BLaER1 (cell line): ENCODE data around the gene IL2.

Experiments used
- H3K27ac ChIP-seq: shearing (Covaris generic); formaldehyde crosslinking; 2 replicates; pipeline ENCODE4 v1.8.1; 2022
- H3K27me3 ChIP-seq: shearing (Covaris generic); formaldehyde crosslinking; 2 replicates; pipeline ENCODE4 v1.8.1; 2022
- H3K36me3 ChIP-seq: shearing (Covaris generic); formaldehyde crosslinking; 2 replicates; pipeline ENCODE4 v1.8.1; 2022
- H3K4me1 ChIP-seq: shearing (Covaris generic); formaldehyde crosslinking; 2 replicates; pipeline ENCODE4 v1.8.1; 2022
- H3K4me2 ChIP-seq: shearing (Covaris generic); formaldehyde crosslinking; 2 replicates; pipeline ENCODE4 v1.8.1; 2022
- H3K4me3 ChIP-seq: shearing (Covaris generic); formaldehyde crosslinking; 2 replicates; pipeline ENCODE4 v1.8.1; 2022
- H3K9ac ChIP-seq: shearing (Covaris generic); formaldehyde crosslinking; 2 replicates; pipeline ENCODE4 v1.8.1; 2022
- H3K9me3 ChIP-seq: shearing (Covaris generic); formaldehyde crosslinking; 2 replicates; pipeline ENCODE4 v1.8.1; 2022
- H4K20me1 ChIP-seq: shearing (Covaris generic); formaldehyde crosslinking; 2 replicates; pipeline ENCODE4 v1.8.1; 2022
- Cebpa-rat ChIP-seq: shearing (Covaris generic); IDR thresholded peaks from 2 replicates; pipeline ENCODE4 v1.8.1; 2022

Gene IL2

DNA sequence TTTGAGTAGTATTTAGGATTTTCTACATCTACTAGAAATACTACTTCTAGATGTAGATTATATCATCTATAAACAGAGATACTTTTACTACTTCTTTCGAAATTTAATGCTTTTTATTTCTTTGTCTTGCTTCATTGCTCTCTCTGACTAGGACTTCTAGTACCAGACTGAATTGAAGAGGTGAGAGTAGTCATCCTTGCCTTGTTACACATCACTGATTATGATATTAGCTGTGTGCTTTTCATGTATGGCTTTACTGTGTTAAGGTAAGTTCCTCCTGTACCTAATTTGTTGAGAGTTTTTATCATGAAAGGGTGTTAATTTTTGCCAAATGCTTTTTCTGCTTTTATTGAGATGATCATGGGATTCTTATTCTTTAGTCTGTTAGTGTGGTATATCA is 19.6 kb upstream of the IL2 start:
- H3K36me3 ChIP-seq, result no peaks in the 10 kb centered on the region
- H3K4me3 ChIP-seq, result no peak overlapping the region
- TF ChIP-seq Cebpa-rat, result no peak
- H3K9me3 ChIP-seq, result 0 out of 2 replicates have a peak, but pooled peaks cover 4% of the 10 kb centered on the region
- no peaks in the 10 kb centered on the region for H4K20me1 ChIP-seq
- no peak overlapping the region for H3K9ac ChIP-seq
- no peak overlapping the region for H3K27ac ChIP-seq
- no peak overlapping the region for H3K4me2 ChIP-seq
- no peaks in the 10 kb centered on the region for H3K27me3 ChIP-seq
- no peaks in the 10 kb centered on the region for H3K4me1 ChIP-seq

GRCh38 chr4:122475233-122475632 is 18.7 kb upstream of the IL2 start:
- Histone ChIP-seq H3K36me3 (no peaks in the 10 kb centered on the region), H3K9me3 (0 out of 2 replicates have a peak, but pooled peaks cover 4% of the 10 kb centered on the region), H4K20me1 (no peaks in the 10 kb centered on the region), H3K4me1 (no peaks in the 10 kb centered on the region), H3K27me3 (no peaks in the 10 kb centered on the region), H3K27ac (no peak overlapping the region), H3K9ac (no peak overlapping the region), H3K4me2 (no peak overlapping the region), H3K4me3 (no peak overlapping the region)
- no peak for TF ChIP-seq Cebpa-rat

GRCh38 chr4:122469457-122469856 is 12.9 kb upstream of the IL2 start:
- no peak overlapping the region for H3K27ac ChIP-seq
- no peaks in the 10 kb centered on the region for H4K20me1 ChIP-seq
- H3K4me2 ChIP-seq, result no peak overlapping the region
- no peaks in the 10 kb centered on the region for H3K4me1 ChIP-seq
- no peaks in the 10 kb centered on the region for H3K27me3 ChIP-seq
- no peak overlapping the region for H3K9ac ChIP-seq
- H3K9me3 ChIP-seq, result peaks cover 3% of the 10 kb centered on the region; the same call in 1 of the 2 replicates
- H3K36me3 ChIP-seq, result no peaks in the 10 kb centered on the region
- TF ChIP-seq Cebpa-rat, result no peak
- H3K4me3 ChIP-seq, result no peak overlapping the region

- Histone ChIP-seq H3K4me3 (no peak overlapping the region), H3K9me3 (no peaks in the 10 kb centered on the region), H3K36me3 (no peaks in the 10 kb centered on the region), H4K20me1 (no peaks in the 10 kb centered on the region), H3K4me1 (0 out of 2 replicates have a peak, but pooled peaks cover 10% of the 10 kb centered on the region), H3K27me3 (no peaks in the 10 kb centered on the region), H3K4me2 (no peak overlapping the region), H3K27ac (no peak overlapping the region), H3K9ac (no peak overlapping the region)
- TF ChIP-seq Cebpa-rat, result no peak
These were observed 2.1 kb upstream of the IL2 start for GRCh38 chr4:122458625-122459024.

DNA sequence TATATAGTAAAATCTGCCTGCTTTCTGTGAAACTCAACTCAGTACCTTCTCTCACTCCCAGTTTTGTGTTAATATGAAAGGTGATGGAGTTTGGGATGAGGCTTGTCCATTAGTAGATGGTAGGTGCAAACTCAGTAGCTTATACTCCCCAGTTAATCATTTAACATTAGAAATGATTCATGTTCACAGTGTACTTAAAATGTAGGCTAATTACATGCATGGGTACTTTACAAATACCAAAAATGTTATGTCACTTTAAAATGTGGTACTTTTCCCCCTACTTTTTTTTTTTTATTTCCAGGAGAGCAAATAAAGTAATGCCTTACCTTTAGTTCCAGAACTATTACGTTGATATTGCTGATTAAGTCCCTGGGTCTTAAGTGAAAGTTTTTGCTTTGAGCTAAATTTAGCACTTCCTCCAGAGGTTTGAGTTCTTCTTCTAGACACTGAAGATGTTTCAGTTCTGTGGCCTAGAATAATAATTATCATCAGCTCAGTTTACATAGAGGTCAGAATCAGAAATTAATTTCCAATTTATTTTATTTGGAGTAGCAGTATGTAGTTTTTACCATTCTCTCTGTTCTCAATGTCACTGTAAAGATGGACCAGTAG is 3.0 kb downstream of the IL2 start:
- no peaks in the 10 kb centered on the region for H3K27me3 ChIP-seq
- no peak overlapping the region for H3K4me3 ChIP-seq
- H3K4me1 ChIP-seq, result 0 out of 2 replicates have a peak, but pooled peaks cover 13% of the 10 kb centered on the region
- H4K20me1 ChIP-seq, result no peaks in the 10 kb centered on the region
- H3K4me2 ChIP-seq, result no peak overlapping the region
- H3K9ac ChIP-seq, result no peak overlapping the region
- no peaks in the 10 kb centered on the region for H3K9me3 ChIP-seq
- TF ChIP-seq Cebpa-rat, result no peak
- no peaks in the 10 kb centered on the region for H3K36me3 ChIP-seq
- H3K27ac ChIP-seq, result no peak overlapping the region

GRCh38 chr4:122450847-122451246 is 5.7 kb downstream of the IL2 start:
- no peak overlapping the region for H3K4me2 ChIP-seq
- no peaks in the 10 kb centered on the region for H4K20me1 ChIP-seq
- no peaks in the 10 kb centered on the region for H3K9me3 ChIP-seq
- H3K4me1 ChIP-seq, result 0 out of 2 replicates have a peak, but pooled peaks cover 7% of the 10 kb centered on the region
- H3K9ac ChIP-seq, result no peak overlapping the region
- no peak overlapping the region for H3K27ac ChIP-seq
- no peaks in the 10 kb centered on the region for H3K36me3 ChIP-seq
- no peak for TF ChIP-seq Cebpa-rat
- no peaks in the 10 kb centered on the region for H3K27me3 ChIP-seq
- H3K4me3 ChIP-seq, result no peak overlapping the region

DNA sequence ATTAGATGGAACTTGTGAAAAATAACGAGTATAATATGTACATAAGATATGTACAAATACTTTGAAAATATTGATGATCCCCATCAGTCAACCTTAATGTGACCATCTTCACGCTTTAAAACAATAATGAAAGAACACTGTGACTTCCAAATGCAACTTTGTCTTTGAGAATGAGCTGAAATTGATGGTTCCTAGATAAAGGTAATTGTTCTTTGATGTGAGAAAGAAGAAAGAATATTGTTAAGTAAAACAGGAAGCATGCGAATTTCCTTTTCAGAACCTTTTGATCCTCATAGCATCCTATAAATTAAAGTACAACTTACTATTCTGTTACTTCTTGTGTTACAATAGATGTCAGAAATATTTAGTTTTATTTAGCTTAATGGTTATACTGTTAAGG is 22.2 kb downstream of the IL2 start:
- Histone ChIP-seq H3K27me3 (no peaks in the 10 kb centered on the region), H3K4me3 (no peak overlapping the region), H3K9me3 (no peaks in the 10 kb centered on the region), H3K4me2 (no peak overlapping the region), H3K27ac (no peak overlapping the region), H3K9ac (no peak overlapping the region), H3K36me3 (no peaks in the 10 kb centered on the region), H4K20me1 (no peaks in the 10 kb centered on the region), H3K4me1 (no peaks in the 10 kb centered on the region)
- no peak for TF ChIP-seq Cebpa-rat

DNA sequence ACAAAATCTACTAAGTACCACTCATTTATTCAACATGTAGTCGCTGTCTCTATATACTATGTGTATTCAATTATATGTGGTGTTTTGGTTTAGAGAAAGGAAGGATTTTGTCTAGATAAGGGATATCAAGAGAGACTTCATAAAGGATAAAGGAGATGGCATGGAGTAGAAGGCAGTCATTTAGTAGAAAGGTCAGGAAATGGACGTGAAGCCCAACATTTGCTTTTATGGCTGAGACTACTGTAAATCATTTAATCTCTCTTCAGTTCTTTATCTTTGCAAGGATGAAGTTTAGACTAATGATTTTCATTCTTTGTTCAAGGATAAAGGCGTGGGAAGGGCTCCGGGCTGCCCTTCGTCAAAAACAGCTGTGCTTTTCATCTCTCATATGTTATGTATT is 25.2 kb downstream of the IL2 start:
- Histone ChIP-seq H3K4me3 (no peak overlapping the region), H3K27me3 (no peaks in the 10 kb centered on the region), H3K9me3 (no peaks in the 10 kb centered on the region), H4K20me1 (no peaks in the 10 kb centered on the region), H3K4me2 (no peak overlapping the region), H3K9ac (no peak overlapping the region), H3K36me3 (no peaks in the 10 kb centered on the region), H3K27ac (no peak overlapping the region), H3K4me1 (no peaks in the 10 kb centered on the region)
- no peak for TF ChIP-seq Cebpa-rat

GRCh38 chr4:122423246-122423645 is 33.3 kb downstream of the IL2 start:
- no peak for TF ChIP-seq Cebpa-rat

GRCh38 chr4:122412547-122412946 is 44.0 kb downstream of the IL2 start:
- H4K20me1 ChIP-seq, result no peaks in the 10 kb centered on the region
- H3K27ac ChIP-seq, result no peak overlapping the region
- H3K27me3 ChIP-seq, result no peaks in the 10 kb centered on the region
- no peaks in the 10 kb centered on the region for H3K4me1 ChIP-seq
- H3K9ac ChIP-seq, result no peak overlapping the region
- H3K4me2 ChIP-seq, result no peak overlapping the region
- no peak for TF ChIP-seq Cebpa-rat
- no peaks in the 10 kb centered on the region for H3K36me3 ChIP-seq
- no peak overlapping the region for H3K4me3 ChIP-seq
- H3K9me3 ChIP-seq, result no peaks in the 10 kb centered on the region

More at GRCh38 chr4:122423246-122423645, 33.3 kb downstream of the IL2 start:
- no peaks in the 10 kb centered on the region for H3K36me3 ChIP-seq
- H3K9me3 ChIP-seq, result no peaks in the 10 kb centered on the region
- H3K4me3 ChIP-seq, result no peak overlapping the region
- no peaks in the 10 kb centered on the region for H4K20me1 ChIP-seq
- H3K4me2 ChIP-seq, result no peak overlapping the region
- H3K9ac ChIP-seq, result no peak overlapping the region
- H3K4me1 ChIP-seq, result no peaks in the 10 kb centered on the region
- no peaks in the 10 kb centered on the region for H3K27me3 ChIP-seq
- H3K27ac ChIP-seq, result no peak overlapping the region

DNA sequence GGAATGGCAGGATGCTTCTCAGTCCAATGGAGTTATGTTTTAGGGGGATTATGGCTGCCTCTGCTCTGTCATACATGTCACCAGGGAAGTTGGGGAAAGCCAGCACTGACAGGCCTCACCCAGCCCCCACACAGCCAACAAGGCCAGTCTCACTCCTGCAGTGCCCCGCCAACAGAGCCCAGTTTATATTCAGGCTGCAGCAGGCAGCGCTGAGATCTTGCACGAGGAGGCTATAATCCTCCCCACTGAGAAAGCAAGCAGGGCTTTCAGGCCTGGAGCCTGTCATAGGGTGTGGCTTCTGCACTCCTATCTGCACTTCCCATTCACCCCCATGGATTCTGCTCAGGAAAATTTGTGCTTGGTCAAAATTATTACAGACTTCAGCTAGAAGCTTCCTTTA is 52.7 kb downstream of the IL2 start:
- Histone ChIP-seq H3K27ac (no peak overlapping the region), H3K36me3 (no peaks in the 10 kb centered on the region), H3K27me3 (no peaks in the 10 kb centered on the region), H3K4me1 (no peaks in the 10 kb centered on the region), H3K4me3 (no peak overlapping the region), H3K9ac (no peak overlapping the region), H3K4me2 (no peak overlapping the region), H3K9me3 (no peaks in the 10 kb centered on the region), H4K20me1 (no peaks in the 10 kb centered on the region)
- no peak for TF ChIP-seq Cebpa-rat
